HEK293 (cell line): ENCODE results near the gene RHBDD1.
A peak's percentile ranks its signal among the peaks of the same experiment; 100 is the strongest.

ENCODE experiments used
- ATF2 ChIP-seq: fragments of 450-650 bp; formaldehyde crosslinking; IDR thresholded peaks from 2 replicates; pipeline ENCODE4 v1.5.1; 2016; ENCODE audit warnings: missing biosample characterization, missing genetic modification characterization, low read depth
- KLF10 ChIP-seq: fragments of 450-650 bp; IDR thresholded peaks from 2 replicates; pipeline ENCODE4 v1.5.1; 2018; ENCODE audit warnings: missing biosample characterization, mild to moderate bottlenecking, missing genetic modification characterization
- KLF8 ChIP-seq: fragments of 450-650 bp; formaldehyde crosslinking; IDR thresholded peaks from 2 replicates; pipeline ENCODE4 v1.5.1; 2016; ENCODE audit warnings: missing biosample characterization, missing genetic modification characterization
- SETDB1 ChIP-seq: IDR thresholded peaks from one replicate; pipeline ENCODE4 v1.6.1; 2017; ENCODE audit warnings: mild to moderate bottlenecking, low read length, moderate library complexity, mixed read lengths; ENCODE audit not compliant: insufficient read length
- SP3 ChIP-seq: fragments of 450-650 bp; formaldehyde crosslinking; IDR thresholded peaks from 2 replicates; pipeline ENCODE4 v1.5.1; 2016; ENCODE audit warnings: missing biosample characterization, missing genetic modification characterization
- TRIM28 ChIP-seq: IDR thresholded peaks from 2 replicates; pipeline ENCODE4 v1.6.1; 2011; ENCODE audit warnings: low read length, control low read depth, borderline replicate concordance
- TSHZ1 ChIP-seq: fragments of 450-650 bp; formaldehyde crosslinking; IDR thresholded peaks from 2 replicates; pipeline ENCODE4 v1.5.1; 2016; ENCODE audit warnings: missing biosample characterization, missing genetic modification characterization, borderline replicate concordance
- YY1 ChIP-seq: fragments of 450-650 bp; formaldehyde crosslinking; IDR thresholded peaks from 2 replicates; pipeline ENCODE4 v1.5.1; 2018; ENCODE audit warnings: missing biosample characterization, missing genetic modification characterization
- ZBTB20 ChIP-seq: fragments of 450-650 bp; formaldehyde crosslinking; IDR thresholded peaks from 2 replicates; pipeline ENCODE4 v1.5.1; 2016; ENCODE audit warnings: missing biosample characterization, missing genetic modification characterization
- ZBTB21 ChIP-seq: fragments of 450-650 bp; formaldehyde crosslinking; IDR thresholded peaks from 2 replicates; pipeline ENCODE4 v1.5.1; 2017; ENCODE audit warnings: missing biosample characterization, missing genetic modification characterization
- ZNF175 ChIP-seq: fragments of 450-650 bp; formaldehyde crosslinking; IDR thresholded peaks from 2 replicates; pipeline ENCODE4 v1.5.1; 2016; ENCODE audit warnings: missing biosample characterization, missing genetic modification characterization
- ZNF184 ChIP-seq: fragments of 450-650 bp; IDR thresholded peaks from 2 replicates; pipeline ENCODE4 v1.5.1; 2018; ENCODE audit warnings: missing biosample characterization, mild to moderate bottlenecking, missing genetic modification characterization
- ZNF202 ChIP-seq: fragments of 450-650 bp; formaldehyde crosslinking; IDR thresholded peaks from 2 replicates; pipeline ENCODE4 v1.5.1; 2016; ENCODE audit warnings: missing biosample characterization, missing genetic modification characterization, borderline replicate concordance
- ZNF221 ChIP-seq: fragments of 450-650 bp; formaldehyde crosslinking; IDR thresholded peaks from 2 replicates; pipeline ENCODE4 v1.5.1; 2017; ENCODE audit warnings: missing biosample characterization, missing genetic modification characterization, borderline replicate concordance
- ZNF274 ChIP-seq, 2 experiments: fragments of 200-500 bp in 1 of 2; fragments of 450-650 bp in 1 of 2; sonication (Bioruptor generic) in 1 of 2; formaldehyde crosslinking in 1 of 2; IDR thresholded peaks; 2 replicates each; pipeline versions ENCODE4 v1.5.1 to v1.6.1; 2014 to 2016; ENCODE audit warnings: borderline replicate concordance in 1 of 2, inconsistent platforms in 1 of 2, low read length in 1 of 2, missing biosample characterization in 1 of 2, missing genetic modification characterization in 1 of 2
- ZNF280D ChIP-seq: fragments of 450-650 bp; formaldehyde crosslinking; IDR thresholded peaks from 2 replicates; pipeline ENCODE4 v1.5.1; 2016; ENCODE audit warnings: missing biosample characterization, missing genetic modification characterization
- ZNF335 ChIP-seq: fragments of 450-650 bp; formaldehyde crosslinking; conservative IDR thresholded peaks from 2 replicates; pipeline ENCODE4 v1.5.1; 2016; ENCODE audit warnings: missing biosample characterization, missing genetic modification characterization
- ZNF350 ChIP-seq: fragments of 450-650 bp; formaldehyde crosslinking; IDR thresholded peaks from 2 replicates; pipeline ENCODE4 v1.5.0; 2017; ENCODE audit warnings: missing biosample characterization, mild to moderate bottlenecking, missing genetic modification characterization
- ZNF394 ChIP-seq: fragments of 450-650 bp; formaldehyde crosslinking; IDR thresholded peaks from 2 replicates; pipeline ENCODE4 v1.5.1; 2016; ENCODE audit warnings: missing biosample characterization, missing genetic modification characterization, mild to moderate bottlenecking, moderate library complexity, borderline replicate concordance
- ZNF501 ChIP-seq: fragments of 450-650 bp; formaldehyde crosslinking; IDR thresholded peaks from 2 replicates; pipeline ENCODE4 v1.5.1; 2016; ENCODE audit warnings: missing biosample characterization, missing genetic modification characterization
- ZNF561 ChIP-seq: fragments of 450-650 bp; IDR thresholded peaks from 2 replicates; pipeline ENCODE4 v1.5.1; 2018; ENCODE audit warnings: missing biosample characterization, missing genetic modification characterization, borderline replicate concordance
- ZNF610 ChIP-seq: fragments of 450-650 bp; formaldehyde crosslinking; IDR thresholded peaks from 2 replicates; pipeline ENCODE4 v1.5.1; 2016; ENCODE audit warnings: missing biosample characterization, missing genetic modification characterization, borderline replicate concordance
- ZNF654 ChIP-seq: fragments of 450-650 bp; formaldehyde crosslinking; IDR thresholded peaks from 2 replicates; pipeline ENCODE4 v1.5.1; 2016; ENCODE audit warnings: low read depth, missing biosample characterization, missing genetic modification characterization
- ZNF701 ChIP-seq: fragments of 450-650 bp; formaldehyde crosslinking; IDR thresholded peaks from 2 replicates; pipeline ENCODE4 v1.5.1; 2016; ENCODE audit warnings: missing biosample characterization, missing genetic modification characterization
- ZNF76 ChIP-seq: fragments of 450-650 bp; formaldehyde crosslinking; IDR thresholded peaks from 2 replicates; pipeline ENCODE4; 2016; ENCODE audit warnings: low read depth, missing biosample characterization, missing genetic modification characterization, borderline replicate concordance
- ZNF768 ChIP-seq: fragments of 450-650 bp; formaldehyde crosslinking; IDR thresholded peaks from 2 replicates; pipeline ENCODE4 v1.5.1; 2018; ENCODE audit warnings: missing biosample characterization, mild to moderate bottlenecking, missing genetic modification characterization
- ZNF843 ChIP-seq: fragments of 450-650 bp; formaldehyde crosslinking; IDR thresholded peaks from 2 replicates; pipeline ENCODE4 v1.5.1; 2016; ENCODE audit warnings: missing biosample characterization, missing genetic modification characterization
- ZSCAN30 ChIP-seq: fragments of 450-650 bp; IDR thresholded peaks from 2 replicates; pipeline ENCODE4 v1.5.1; 2018; ENCODE audit warnings: missing biosample characterization, mild to moderate bottlenecking, missing genetic modification characterization, moderate library complexity
- ZSCAN5A ChIP-seq: fragments of 450-650 bp; formaldehyde crosslinking; IDR thresholded peaks from 2 replicates; pipeline ENCODE4 v1.5.1; 2016; ENCODE audit warnings: missing biosample characterization, missing genetic modification characterization
- ZXDB ChIP-seq: fragments of 450-650 bp; formaldehyde crosslinking; IDR thresholded peaks from 2 replicates; pipeline ENCODE4 v1.5.1; 2016; ENCODE audit warnings: missing biosample characterization, missing genetic modification characterization

The RHBDD1 gene

DNA sequence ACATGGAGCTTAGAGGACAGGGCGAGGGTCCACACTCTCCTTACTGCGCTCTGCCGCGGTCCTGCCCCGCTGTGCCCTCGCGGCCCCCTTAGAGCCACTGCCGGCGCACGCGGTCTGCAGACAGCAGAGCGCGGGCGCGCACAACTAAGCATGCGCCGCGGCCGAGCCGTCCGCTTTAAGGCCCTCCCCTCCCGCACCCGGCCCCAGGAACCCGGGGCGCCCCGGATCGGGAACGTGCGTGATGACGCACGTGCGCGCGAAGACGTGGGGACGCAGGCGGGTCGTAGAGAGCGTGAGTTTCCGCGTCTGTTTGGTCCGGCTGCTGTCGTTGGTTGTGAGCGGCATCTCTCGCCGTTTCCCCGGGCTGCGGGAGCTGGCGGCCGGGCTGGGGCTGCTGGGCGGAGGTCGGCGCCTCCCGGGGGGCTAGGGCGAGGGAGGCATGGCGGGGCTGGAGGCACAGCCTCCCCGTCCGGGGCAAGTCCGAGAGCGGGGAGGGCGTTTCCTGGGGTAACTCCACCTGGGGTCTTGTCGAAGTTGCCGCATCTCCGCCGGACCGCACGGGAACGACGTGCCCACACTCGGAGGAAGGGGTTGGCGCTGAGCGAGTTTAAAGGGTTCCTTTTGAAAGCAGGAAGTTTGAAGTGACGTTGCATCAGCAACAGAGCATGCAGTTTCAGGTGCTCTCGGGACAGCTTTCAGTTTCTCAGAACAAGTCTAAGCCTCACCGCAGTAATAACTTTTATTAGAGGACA lies at the start of gene RHBDD1 (continued):
- no peak for TF ChIP-seq ZNF654 (tag by site-specific recombination)
- TF ChIP-seq ZNF701 (tag by site-specific recombination), result no peak
- 0 out of 2 replicates have a peak, but pooled peaks have one; percentile 15 for TF ChIP-seq ZNF843 (tag by site-specific recombination)
- no peak for TF ChIP-seq ZSCAN5A (tag by site-specific recombination)
- TF ChIP-seq KLF8 (tag by site-specific recombination), result peak; percentile 36; the same call in 1 of the 2 replicates
- TF ChIP-seq ZNF280D, result no peak
- peak; percentile 94 for TF ChIP-seq ZBTB20 (tag by site-specific recombination)
- TF ChIP-seq ZNF184 (tag by site-specific recombination), result no peak
- TF ChIP-seq ZNF175 (tag by site-specific recombination), result no peak
- TF ChIP-seq ZBTB21 (tag by site-specific recombination), result no peak
- TF ChIP-seq ZNF76 (tag by site-specific recombination), result 0 out of 2 replicates have a peak, but pooled peaks have one; percentile 21
- TF ChIP-seq KLF10 (tag by site-specific recombination), result no peak
- peak; percentile 93 for TF ChIP-seq SETDB1
- TF ChIP-seq ZNF335 (tag by site-specific recombination), result peak; percentile 56; the same call in 1 of the 2 replicates
- TF ChIP-seq ATF2 (tag by site-specific recombination), result no peak
- TF ChIP-seq ZNF394 (tag by site-specific recombination), result peak; percentile 43; the same call in 1 of the 2 replicates
- no peak for TF ChIP-seq ZNF221
- TF ChIP-seq ZNF768 (tag by site-specific recombination), result no peak
- TF ChIP-seq ZNF501 (tag by site-specific recombination), result peak; percentile 82; the same call in 1 of the 2 replicates
- no peak for TF ChIP-seq YY1 (tag by site-specific recombination)
- TF ChIP-seq ZXDB (tag by site-specific recombination), result peak; percentile 69
- TF ChIP-seq SP3 (tag by site-specific recombination), result peak; percentile 66
- TF ChIP-seq ZNF202 (tag by site-specific recombination), result peak; percentile 72; the same call in 1 of the 2 replicates
- peak; percentile 53; the same call in 1 of the 2 replicates for TF ChIP-seq ZSCAN30
- no peak; the same call in 1 of the 2 replicates for TF ChIP-seq TRIM28
- no peak for TF ChIP-seq ZNF350 (tag by site-specific recombination)
- peak; percentile 83 for TF ChIP-seq ZNF610
- TF ChIP-seq TSHZ1 (tag by site-specific recombination), result no peak
- TF ChIP-seq ZNF274 (IDR thresholded peaks at IDR 0.05; ENCODE audit: low read length), result no peak
- no peak for TF ChIP-seq ZNF274 (tag by site-specific recombination; IDR thresholded peaks at IDR 0.05; ENCODE audit: borderline replicate concordance)
- TF ChIP-seq ZNF561 (tag by site-specific recombination), result 0 out of 2 replicates have a peak, but pooled peaks have one; percentile 17
